SU-DHL-6 (cell line): Measurements from ENCODE around the gene DEFB116.
"Not testable (repeated sequence)": the region's sequence is repeated elsewhere in the genome, so short reads cannot be mapped to it uniquely, and the experiment has no call there.

Experiments
- H2AFZ ChIP-seq: fragments of 200-600 bp; sonication (generic); 2 replicates; pipeline ENCODE4 v1.6.1; 2014; ENCODE audit warnings: low read depth, mild to moderate bottlenecking, moderate library complexity, mixed read lengths, antibody characterized with exemption, low read length; ENCODE audit not compliant: severe bottlenecking
- H3F3A ChIP-seq: fragments of 200-600 bp; shearing (Covaris generic); 2 replicates; pipeline ENCODE4 v1.6.0; 2016; ENCODE audit warnings: antibody characterized with exemption, mild to moderate bottlenecking; ENCODE audit not compliant: insufficient read depth
- H3K27ac ChIP-seq: fragments of 200-600 bp; sonication (generic); 2 replicates; pipeline ENCODE4 v1.5.1; 2016; ENCODE audit warnings: low read depth, mild to moderate bottlenecking, low read length, moderate library complexity, mixed read lengths
- H3K27me3 ChIP-seq: fragments of 200-600 bp; sonication (generic), shearing (Covaris generic); 2 replicates; pipeline ENCODE4 v1.6.0; 2014; ENCODE audit warnings: mild to moderate bottlenecking, low read length
- H3K36me3 ChIP-seq: fragments of 200-600 bp; sonication (generic); 2 replicates; pipeline ENCODE4 v1.6.1; 2014; ENCODE audit warnings: mild to moderate bottlenecking, low read length, mixed read lengths
- H3K4me2 ChIP-seq: fragments of 300-600, 200-600 bp; shearing (Covaris generic), sonication (generic); 2 replicates; pipeline ENCODE4 v1.6.0; 2014; ENCODE audit warnings: low read length, low read depth, mild to moderate bottlenecking; ENCODE audit not compliant: poor library complexity, severe bottlenecking
- H3K4me3 ChIP-seq: fragments of 200-600 bp; sonication (generic); 2 replicates; pipeline ENCODE4 v1.5.1; 2014; ENCODE audit warnings: antibody characterized with exemption, low read length, mild to moderate bottlenecking, mixed read lengths; ENCODE audit not compliant: insufficient read depth, poor library complexity, severe bottlenecking
- H3K79me2 ChIP-seq: fragments of 200-600 bp; sonication (generic); 2 replicates; pipeline ENCODE4 v1.6.1; 2014; ENCODE audit warnings: mild to moderate bottlenecking, low read length, moderate library complexity; ENCODE audit not compliant: insufficient read depth
- H3K9ac ChIP-seq: fragments of 200-600 bp; sonication (generic); 2 replicates; pipeline ENCODE4 v1.7.0; 2014; ENCODE audit warnings: mild to moderate bottlenecking, low read length
- H3K9me2 ChIP-seq: fragments of 200-600 bp; sonication (generic); replicated peaks from 2 replicates; pipeline ENCODE4 v1.6.1; 2014; ENCODE audit warnings: low read length; ENCODE audit not compliant: insufficient read depth
- H3K9me3 ChIP-seq: fragments of 200-600 bp; sonication (generic); 2 replicates; pipeline ENCODE4 v1.6.1; 2014; ENCODE audit warnings: low read length, mixed read lengths; ENCODE audit not compliant: insufficient read depth
- H4K20me1 ChIP-seq: fragments of 200-600 bp; sonication (generic); 2 replicates; pipeline ENCODE4 v1.6.1; 2014; ENCODE audit warnings: low read depth, mild to moderate bottlenecking, antibody characterized with exemption, low read length, moderate library complexity, mixed read lengths
- CTCF ChIP-seq: fragments of 200-600 bp; sonication (generic); IDR thresholded peaks from one replicate; pipeline ENCODE4 v1.5.1; 2017; ENCODE audit warnings: antibody characterized with exemption, mild to moderate bottlenecking, low read length, moderate library complexity; ENCODE audit not compliant: insufficient read depth, poor library complexity, severe bottlenecking
- EZH2phosphoT487 ChIP-seq: fragments of 200-600 bp; sonication (generic), shearing (Covaris generic); conservative IDR thresholded peaks from 2 replicates; pipeline ENCODE4 v1.6.1; 2018; ENCODE audit warnings: mild to moderate bottlenecking, antibody characterized with exemption, low read length, moderate library complexity, mixed read lengths

The DEFB116 gene

GRCh38 chr20:31330893-31331292 lies 22.5 kb upstream of the DEFB116 start:
- Histone ChIP-seq H3K9me3 (no peaks in the 10 kb centered on the region), H3K9ac (no peak overlapping the region), H3K9me2 (no peaks in the 10 kb centered on the region), H3F3A (no peaks in the 10 kb centered on the region), H4K20me1 (no peaks in the 10 kb centered on the region), H2AFZ (no peak overlapping the region), H3K79me2 (no peaks in the 10 kb centered on the region), H3K4me3 (no peak overlapping the region), H3K27me3 (no peaks in the 10 kb centered on the region), H3K4me2 (no peak overlapping the region), H3K36me3 (no peaks in the 10 kb centered on the region), H3K27ac (no peak overlapping the region)
- no peak for TF ChIP-seq CTCF
- TF ChIP-seq EZH2phosphoT487: no peak

GRCh38 chr20:31322504-31322903 lies 14.1 kb upstream of the DEFB116 start:
- Histone ChIP-seq H3K9me2 (no peaks in the 10 kb centered on the region), H3K4me3 (no peak overlapping the region), H3K4me2 (no peak overlapping the region), H3K79me2 (no peaks in the 10 kb centered on the region), H3K27ac (no peak overlapping the region), H3K9me3 (peaks cover 6% of the 10 kb centered on the region; the same call in 1 of the 2 replicates), H3K9ac (no peak overlapping the region), H2AFZ (no peak overlapping the region), H3K36me3 (no peaks in the 10 kb centered on the region), H3K27me3 (no peaks in the 10 kb centered on the region), H4K20me1 (no peaks in the 10 kb centered on the region), H3F3A (no peaks in the 10 kb centered on the region)
- TF ChIP-seq CTCF (no peak), EZH2phosphoT487 (no peak)

GRCh38 chr20:31284964-31285363 lies 23.4 kb downstream of the DEFB116 start:
- H4K20me1 ChIP-seq, H3K9me3 ChIP-seq, H3F3A ChIP-seq, H3K79me2 ChIP-seq, H3K4me3 ChIP-seq, H3K27ac ChIP-seq, H3K9ac ChIP-seq, H3K27me3 ChIP-seq, H3K4me2 ChIP-seq, H3K9me2 ChIP-seq, H3K36me3 ChIP-seq, H2AFZ ChIP-seq: not testable (repeated sequence)

- TF ChIP-seq CTCF (no peak), EZH2phosphoT487 (no peak)
- no peaks in the 10 kb centered on the region for H3K9me2 ChIP-seq
- H3K36me3 ChIP-seq: no peaks in the 10 kb centered on the region
- no peaks in the 10 kb centered on the region for H3K79me2 ChIP-seq
- H2AFZ ChIP-seq: no peak overlapping the region
- no peak overlapping the region for H3K4me2 ChIP-seq
- no peaks in the 10 kb centered on the region for H3K27me3 ChIP-seq
- H3K4me3 ChIP-seq: no peak overlapping the region
- H4K20me1 ChIP-seq: no peaks in the 10 kb centered on the region
- H3K27ac ChIP-seq: no peak overlapping the region
- H3K9ac ChIP-seq: no peak overlapping the region
- no peaks in the 10 kb centered on the region for H3K9me3 ChIP-seq
- no peaks in the 10 kb centered on the region for H3F3A ChIP-seq
These were observed 30.2 kb downstream of the DEFB116 start for GRCh38 chr20:31278178-31278577.
